GM23338 (cell line): ENCODE data around the gene KCNK10. TPM values are rescaled to one million over a fixed set of nuclear protein-coding genes. Genes with fewer than 3 reads are reported as not detected.

Source experiments
- ATAC-seq: fragments of 200-7000 bp; cut with Tn5 transposase; 3 replicates; pipeline ENCODE4 v1.9.1; 2020
- DNase-seq: peaks from one replicate; pipeline ENCODE4 v3.0.0-alpha.2; 2015; ENCODE audit warnings: low spot score
- H2AFZ ChIP-seq: fragments of 200-600 bp; sonication (generic); 2 replicates; pipeline ENCODE4 v1.8.0; 2016; ENCODE audit warnings: antibody characterized with exemption, mild to moderate bottlenecking, moderate library complexity
- H3F3A ChIP-seq: fragments of 200-600 bp; sonication (generic); replicated peaks from 2 replicates; pipeline ENCODE4 v1.8.0; 2017; ENCODE audit warnings: antibody characterized with exemption, mixed run types, low read depth
- H3K27ac ChIP-seq: fragments of 200-600 bp; sonication (generic); 2 replicates; pipeline ENCODE4 v1.6.1; 2016; ENCODE audit warnings: low read depth
- H3K27me3 ChIP-seq: fragments of 200-600 bp; sonication (generic); 2 replicates; pipeline ENCODE4 v1.8.0; 2016; ENCODE audit warnings: mild to moderate bottlenecking, mixed run types, moderate library complexity; ENCODE audit not compliant: insufficient read depth
- H3K36me3 ChIP-seq: fragments of 200-600 bp; sonication (generic); 2 replicates; pipeline ENCODE4 v1.8.0; 2016; ENCODE audit warnings: mild to moderate bottlenecking; ENCODE audit not compliant: insufficient read depth
- H3K4me1 ChIP-seq: fragments of 200-600 bp; sonication (generic); 2 replicates; pipeline ENCODE4 v1.8.0; 2016; ENCODE audit warnings: mild to moderate bottlenecking, moderate library complexity; ENCODE audit not compliant: insufficient read depth
- H3K4me2 ChIP-seq: fragments of 200-600 bp; sonication (generic); 2 replicates; pipeline ENCODE4 v1.7.1; 2017; ENCODE audit warnings: mixed run types
- H3K4me3 ChIP-seq: fragments of 200-600 bp; sonication (generic); 2 replicates; pipeline ENCODE4 v1.6.1; 2016; ENCODE audit warnings: mixed run types
- H3K79me2 ChIP-seq: fragments of 200-600 bp; sonication (generic); replicated peaks from 2 replicates; pipeline ENCODE4 v1.8.0; 2017; ENCODE audit warnings: mild to moderate bottlenecking; ENCODE audit not compliant: insufficient read depth
- H3K9me2 ChIP-seq: fragments of 200-600 bp; sonication (generic); 2 replicates; pipeline ENCODE4 v1.8.0; 2017; ENCODE audit not compliant: insufficient read depth
- H4K20me1 ChIP-seq: fragments of 200-600 bp; sonication (generic); replicated peaks from 2 replicates; pipeline ENCODE4 v1.8.0; 2017; ENCODE audit warnings: mild to moderate bottlenecking; ENCODE audit not compliant: insufficient read depth
- H3K27ac Mint-ChIP-seq: 2 replicates; pipeline ENCODE4 v1.8.0; 2020; ENCODE audit warnings: inconsistent platforms, mild to moderate bottlenecking, moderate library complexity, mixed read lengths
- H3K27me3 Mint-ChIP-seq: 3 replicates; pipeline ENCODE4 v1.8.0; 2022; ENCODE audit warnings: low read depth, mild to moderate bottlenecking, moderate library complexity, mixed read lengths, inconsistent platforms; ENCODE audit not compliant: insufficient read depth, poor library complexity
- H3K36me3 Mint-ChIP-seq: 3 replicates; pipeline ENCODE4 v1.8.0; 2021; ENCODE audit warnings: low read depth, mild to moderate bottlenecking, inconsistent platforms, moderate library complexity, mixed read lengths
- H3K4me1 Mint-ChIP-seq: 3 replicates; pipeline ENCODE4 v1.8.0; 2020; ENCODE audit warnings: mild to moderate bottlenecking, inconsistent platforms, mixed read lengths
- H3K4me3 Mint-ChIP-seq: 3 replicates; pipeline ENCODE4 v1.8.0; 2021; ENCODE audit warnings: moderate library complexity, mild to moderate bottlenecking, inconsistent platforms, mixed read lengths
- H3K9me3 Mint-ChIP-seq: 3 replicates; pipeline ENCODE4 v1.8.0; 2020; ENCODE audit warnings: moderate library complexity, mild to moderate bottlenecking, inconsistent platforms, mixed read lengths
- ETS1 ChIP-seq: IDR thresholded peaks from 2 replicates; pipeline ENCODE4 v1.6.1; 2016; ENCODE audit warnings: antibody characterized with exemption
- REST ChIP-seq: IDR thresholded peaks from one replicate; pipeline ENCODE4 v1.6.1; 2018; ENCODE audit warnings: antibody characterized with exemption; ENCODE audit not compliant: unreplicated experiment
- ZNF114 ChIP-seq: fragments of 250-450 bp; sonication (Bioruptor Pico); IDR thresholded peaks from 2 replicates; pipeline ENCODE4 v1.5.0; 2020; ENCODE audit warnings: mild to moderate bottlenecking, moderate library complexity
- ZNF462 ChIP-seq: fragments of 250-450 bp; sonication (Bioruptor Pico); IDR thresholded peaks from 2 replicates; pipeline ENCODE4 v1.5.0; 2020; ENCODE audit warnings: mild to moderate bottlenecking, moderate library complexity
- polyA plus RNA-seq: library from polyadenylated mRNA; unstranded; fragments of >200 nt; fragmentation: Nextera tagmentation; extraction: Ambion mirVana; gene quantifications from 2 replicates; pipeline ENCODE4 v1.2.1, GENCODE V29; 2016
- total RNA-seq: library from RNA; depleted of rRNA; stranded (reverse); fragments of >200 nt; shearing (Covaris generic); gene quantifications from 2 replicates; pipeline ENCODE4 v1.2.3, GENCODE V29; 2014

KCNK10 gene
- total and polyA plus RNA-seq, 2 experiments from 2014 or later = 0.29 to 1.0 TPM

GRCh38 chr14:88318406-88318805 is 4.7 kb downstream of the KCNK10 start (continued):
- no peak for TF ChIP-seq ZNF462 (CRISPR knock-in tag)

- H3K4me1 ChIP-seq = no peaks in the 10 kb centered on the region
- no peak overlapping the region for H2AFZ ChIP-seq
- H3K27ac ChIP-seq = no peak overlapping the region
- Mint-ChIP-seq H3K27ac (no peak overlapping the region), H3K9me3 (peaks cover 4% of the 10 kb centered on the region; the same call in 2 of the 3 replicates), H3K36me3 (peaks cover 4% of the 10 kb centered on the region; the same call in 1 of the 3 replicates), H3K4me1 (no peaks in the 10 kb centered on the region), H3K4me3 (no peak overlapping the region), H3K27me3 (peaks cover 3% of the 10 kb centered on the region)
- H3K9me2 ChIP-seq = no peaks in the 10 kb centered on the region
- H3K4me3 ChIP-seq = no peak overlapping the region
- peaks cover 30% of the 10 kb centered on the region for H3K27me3 ChIP-seq
- no peaks in the 10 kb centered on the region for H4K20me1 ChIP-seq
- ATAC-seq (no peak), DNase-seq (no peak)
- no peak overlapping the region for H3K4me2 ChIP-seq
- H3K79me2 ChIP-seq = no peaks in the 10 kb centered on the region
- H3F3A ChIP-seq = no peaks in the 10 kb centered on the region
- no peaks in the 10 kb centered on the region for H3K36me3 ChIP-seq
- TF ChIP-seq REST = no peak
- TF ChIP-seq ZNF114 (CRISPR knock-in tag) = no peak
- TF ChIP-seq ETS1 = no peak
- TF ChIP-seq ZNF462 (CRISPR knock-in tag) = no peak
Measured at GRCh38 chr14:88316521-88316920, 6.5 kb downstream of the KCNK10 start.
